ENCODE measurements around the gene MDP1. TPM values are rescaled to one million over a fixed set of nuclear protein-coding genes. Genes with fewer than 3 reads are reported as not detected.
"Not testable (repeated sequence)": the region's sequence is repeated elsewhere in the genome, so short reads cannot be mapped to it uniquely, and the experiment has no call there.

MDP1 gene
- total and polyA plus RNA-seq, 8 donors, result 9.8 to 19.4 (median 12.4) TPM

DNA sequence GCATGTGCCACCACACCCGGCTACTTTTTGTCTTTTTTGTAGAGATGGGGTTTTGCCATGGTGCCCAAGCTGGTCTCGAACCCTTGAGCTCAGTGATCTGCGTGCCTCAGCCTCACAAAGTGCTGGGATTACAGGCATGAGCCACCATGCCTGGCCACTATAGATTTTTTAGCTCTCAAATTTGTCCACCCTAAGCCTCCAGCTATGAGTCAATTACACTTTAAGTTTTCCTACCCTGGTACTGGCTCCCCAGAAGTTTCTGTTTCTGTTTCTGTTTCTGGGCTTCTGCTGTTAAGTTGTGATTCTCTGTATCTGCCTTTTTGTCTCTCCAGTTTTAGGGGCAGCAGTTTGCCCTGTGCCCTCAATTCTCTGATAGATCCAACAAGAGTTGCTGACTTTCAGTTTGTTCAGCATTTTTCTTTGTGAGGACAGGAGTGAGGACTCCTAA lies 30.9 kb upstream of the MDP1 start:
- peaks cover 7 to 19% of the 10 kb centered on the region in 2 donors for H3K4me1 ChIP-seq
- no peak for DNase-seq
- ATAC-seq, result no peak
- no peak overlapping the region for H3K4me3 ChIP-seq
- H3K36me3 ChIP-seq, result peaks cover 0 to 8% of the 10 kb centered on the region in 2 donors
- no peak overlapping the region for H3K27ac ChIP-seq
- H3K27me3 ChIP-seq, result no peaks in the 10 kb centered on the region
- no peaks in the 10 kb centered on the region for H3K9me3 ChIP-seq
- intact Hi-C loops (cut with DNase I), result no loop called here
- TF ChIP-seq, protein P1, sequence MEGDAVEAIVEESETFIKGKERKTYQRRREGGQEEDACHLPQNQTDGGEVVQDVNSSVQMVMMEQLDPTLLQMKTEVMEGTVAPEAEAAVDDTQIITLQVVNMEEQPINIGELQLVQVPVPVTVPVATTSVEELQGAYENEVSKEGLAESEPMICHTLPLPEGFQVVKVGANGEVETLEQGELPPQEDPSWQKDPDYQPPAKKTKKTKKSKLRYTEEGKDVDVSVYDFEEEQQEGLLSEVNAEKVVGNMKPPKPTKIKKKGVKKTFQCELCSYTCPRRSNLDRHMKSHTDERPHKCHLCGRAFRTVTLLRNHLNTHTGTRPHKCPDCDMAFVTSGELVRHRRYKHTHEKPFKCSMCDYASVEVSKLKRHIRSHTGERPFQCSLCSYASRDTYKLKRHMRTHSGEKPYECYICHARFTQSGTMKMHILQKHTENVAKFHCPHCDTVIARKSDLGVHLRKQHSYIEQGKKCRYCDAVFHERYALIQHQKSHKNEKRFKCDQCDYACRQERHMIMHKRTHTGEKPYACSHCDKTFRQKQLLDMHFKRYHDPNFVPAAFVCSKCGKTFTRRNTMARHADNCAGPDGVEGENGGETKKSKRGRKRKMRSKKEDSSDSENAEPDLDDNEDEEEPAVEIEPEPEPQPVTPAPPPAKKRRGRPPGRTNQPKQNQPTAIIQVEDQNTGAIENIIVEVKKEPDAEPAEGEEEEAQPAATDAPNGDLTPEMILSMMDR (IDR thresholded peaks at IDR 0.05), result no peak

DNA sequence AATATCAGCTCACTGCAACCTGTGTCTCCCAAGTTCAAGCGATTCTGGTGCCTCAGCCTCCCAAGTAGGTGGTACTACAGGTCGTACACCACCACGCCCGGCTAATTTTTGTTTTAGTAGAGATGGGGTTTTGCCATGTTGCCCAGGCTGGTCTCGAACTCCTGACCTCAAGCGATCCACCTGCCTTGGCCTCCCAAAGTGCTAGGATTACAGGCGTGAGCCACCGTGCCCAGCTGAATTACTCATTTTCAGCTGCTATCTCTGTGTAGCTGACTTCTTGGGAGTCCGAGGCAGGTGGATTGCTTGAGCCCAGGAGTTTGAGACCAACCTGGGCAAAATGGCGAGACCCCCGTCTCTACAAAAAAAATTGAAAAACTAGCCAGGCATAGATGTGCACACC lies 29.5 kb upstream of the MDP1 start:
- ATAC-seq, result not testable (repeated sequence)

GRCh38 chr14:24243336-24243836 lies 27.5 kb upstream of the MDP1 start:
- Histone ChIP-seq H3K9me3 (no peaks in the 10 kb centered on the region), H3K27ac (peak overlapping the region; percentile 99 to 100), H3K27me3 (no peaks in the 10 kb centered on the region), H3K4me1 (peaks cover 30 to 44% of the 10 kb centered on the region in 2 donors), H3K4me3 (peak overlapping the region; percentile 80 to 85), H3K36me3 (peaks cover 0 to 30% of the 10 kb centered on the region in 2 donors)
- intact Hi-C loops (cut with DNase I), result loop anchor here in 1 of 2 donors (5.0 kb wide), 1 partner anchor 54 kb away; the partner anchor contains the start of genes DHRS1 and NOP9
- ATAC-seq, result no peak
- DNase-seq, result peak in 1 of 4 donors; percentile 21
- TF ChIP-seq, protein P1 (IDR thresholded peaks at IDR 0.05), result no peak

More for the DNA sequence above, 29.5 kb upstream of the MDP1 start:
- H3K9me3 ChIP-seq; H3K4me3 ChIP-seq; intact Hi-C loops (cut with DNase I); H3K27me3 ChIP-seq; DNase-seq; H3K27ac ChIP-seq: not testable (repeated sequence)
- Histone ChIP-seq H3K36me3 (peaks cover 0 to 18% of the 10 kb centered on the region in 2 donors), H3K4me1 (peaks cover 20 to 24% of the 10 kb centered on the region in 2 donors)

DNA sequence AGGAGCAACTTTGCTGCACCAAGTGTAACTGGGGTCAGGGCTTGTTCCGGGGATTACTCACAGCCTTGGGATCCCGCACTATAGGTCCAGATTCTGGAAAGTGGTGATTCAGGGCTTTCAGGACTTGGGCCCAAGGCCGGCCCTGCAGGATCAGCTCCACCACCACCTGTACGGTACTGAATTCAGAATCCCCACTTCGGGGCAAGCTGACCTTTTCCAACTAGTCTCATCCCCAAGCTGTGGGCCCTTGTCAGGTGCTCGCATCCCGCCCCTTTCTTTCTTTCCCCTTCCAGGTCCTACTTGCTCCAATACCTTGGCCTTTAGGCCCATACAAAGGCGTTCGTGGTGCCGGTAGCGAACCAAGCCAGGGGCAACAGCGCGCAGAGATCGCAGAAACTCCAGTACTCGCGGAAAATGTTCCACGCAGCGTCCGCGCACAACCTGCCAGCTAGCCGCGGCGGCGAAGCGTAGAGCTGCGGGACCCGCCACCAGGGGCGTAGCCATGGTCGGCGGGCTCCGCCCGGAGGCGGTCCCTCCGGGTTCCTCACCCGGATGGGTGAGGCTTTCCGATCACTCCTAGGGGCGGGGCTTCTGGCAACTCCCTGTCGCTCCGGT lies 26.1 kb upstream of the MDP1 start:
- TF ChIP-seq, protein P1 (IDR thresholded peaks at IDR 0.05), result peak; percentile 62 to 78
- DNase-seq (peak in 3 of 4 donors; percentile 95 to 98 (median 95)), ATAC-seq (peak; percentile 95)
- H3K4me1 ChIP-seq, result peaks cover 30 to 55% of the 10 kb centered on the region in 2 donors
- H3K27me3 ChIP-seq, result no peaks in the 10 kb centered on the region
- peak overlapping the region; percentile 80 to 85 for H3K4me3 ChIP-seq
- no peaks in the 10 kb centered on the region for H3K9me3 ChIP-seq
- peak overlapping the region; percentile 99 to 100 for H3K27ac ChIP-seq
- peaks cover 0 to 44% of the 10 kb centered on the region in 2 donors for H3K36me3 ChIP-seq
- intact Hi-C loops (cut with DNase I), result loop anchor here in 1 of 2 donors (5.0 kb wide), 1 partner anchor 55 kb away; the partner anchor contains the start of genes DHRS1 and NOP9

DNA sequence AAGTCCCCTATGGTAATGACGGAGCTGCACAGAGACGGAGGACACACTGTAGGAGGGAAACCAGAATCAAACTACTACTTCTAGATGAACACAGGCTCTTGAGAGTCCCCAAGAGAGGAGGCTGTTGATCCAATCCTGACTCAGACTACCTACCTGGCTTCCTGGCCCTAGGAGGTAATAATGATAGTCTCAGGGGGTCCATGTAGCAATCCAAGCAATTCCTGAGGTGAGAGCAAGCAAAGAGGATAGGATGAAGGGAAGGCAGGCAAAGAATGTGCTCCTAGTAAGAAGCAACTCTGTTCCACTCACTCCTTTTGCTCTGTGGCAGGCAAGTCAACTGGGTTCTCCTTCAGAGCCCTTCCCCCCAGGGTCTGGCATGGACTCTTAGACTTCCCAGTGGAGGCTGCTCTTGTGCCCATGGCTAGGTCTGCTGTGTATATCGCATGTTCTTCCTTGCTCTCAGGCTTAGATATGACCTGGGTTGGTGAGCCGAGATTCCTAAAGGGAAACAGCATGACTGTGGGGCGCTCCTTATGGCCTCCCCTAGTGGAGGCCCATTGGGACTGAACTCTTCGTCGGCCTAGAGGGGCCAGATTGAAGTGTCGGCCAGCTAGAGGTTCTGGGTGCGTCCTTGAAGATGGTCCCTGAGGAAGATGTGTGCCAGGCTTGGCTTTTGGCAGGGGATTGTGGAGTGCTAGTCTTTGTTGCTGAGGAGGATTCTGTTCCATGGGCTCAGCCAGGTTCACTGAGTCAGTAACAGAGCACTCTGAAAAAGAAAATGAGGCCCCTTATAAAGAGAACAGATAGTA lies 24.4 kb upstream of the MDP1 start:
- intact Hi-C loops (cut with DNase I), result loop anchor here in 1 of 2 donors (5.0 kb wide), 1 partner anchor 57 kb away; the partner anchor contains the start of genes DHRS1 and NOP9
- Histone ChIP-seq H3K4me1 (peaks cover 30 to 60% of the 10 kb centered on the region in 2 donors), H3K4me3 (peak overlapping the region in 1 of 2 donors; percentile 80), H3K27ac (peak overlapping the region in 1 of 2 donors; percentile 100), H3K27me3 (no peaks in the 10 kb centered on the region), H3K9me3 (no peaks in the 10 kb centered on the region), H3K36me3 (peaks cover 0 to 61% of the 10 kb centered on the region in 2 donors)
- TF ChIP-seq, protein P1 (IDR thresholded peaks at IDR 0.05), result no peak
- ATAC-seq (no peak), DNase-seq (no peak)
